Inflammatory macrophage treated with lipopolysaccharide for 1 hour (primary cell): ENCODE measurements around the gene C12orf43.
A peak's percentile ranks its signal among the peaks of the same experiment; 100 is the strongest.

ENCODE experiments used
- DNase-seq, 2 donors: peaks; one replicate each; pipeline ENCODE4 v3.0.0-alpha.2; 2020 to 2022

Gene C12orf43

DNA sequence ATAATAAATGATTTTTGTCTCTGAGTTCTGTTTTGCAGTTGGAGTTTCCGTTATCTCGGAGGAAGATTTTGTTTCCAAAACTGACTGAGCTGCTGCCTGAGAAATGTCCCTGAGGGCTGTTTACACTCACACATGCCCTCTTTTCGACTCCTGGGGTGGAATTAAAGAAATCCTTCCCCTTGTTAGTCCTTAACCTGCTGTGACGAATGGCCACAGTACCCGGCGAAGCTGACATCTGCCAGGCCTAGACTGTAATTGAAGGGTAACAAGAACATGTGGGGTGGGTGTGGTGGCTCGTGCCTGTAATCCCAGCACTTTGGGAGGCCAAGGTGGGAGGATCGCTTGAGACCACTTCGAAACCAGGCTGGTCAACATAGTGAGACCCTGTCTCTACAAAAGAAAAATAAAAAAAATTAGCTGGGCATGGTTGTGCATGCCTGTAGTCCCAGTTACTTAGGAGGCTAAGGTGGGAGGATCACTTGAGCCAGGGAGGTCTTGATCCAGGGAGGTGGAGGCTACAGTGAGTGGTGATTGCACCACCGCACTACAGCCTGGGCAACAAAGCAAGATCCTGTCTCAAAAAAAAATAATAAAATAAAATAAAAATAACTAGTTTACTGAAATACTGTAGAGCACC is 14.4 kb upstream of the C12orf43 start:
- no peak for DNase-seq

DNA sequence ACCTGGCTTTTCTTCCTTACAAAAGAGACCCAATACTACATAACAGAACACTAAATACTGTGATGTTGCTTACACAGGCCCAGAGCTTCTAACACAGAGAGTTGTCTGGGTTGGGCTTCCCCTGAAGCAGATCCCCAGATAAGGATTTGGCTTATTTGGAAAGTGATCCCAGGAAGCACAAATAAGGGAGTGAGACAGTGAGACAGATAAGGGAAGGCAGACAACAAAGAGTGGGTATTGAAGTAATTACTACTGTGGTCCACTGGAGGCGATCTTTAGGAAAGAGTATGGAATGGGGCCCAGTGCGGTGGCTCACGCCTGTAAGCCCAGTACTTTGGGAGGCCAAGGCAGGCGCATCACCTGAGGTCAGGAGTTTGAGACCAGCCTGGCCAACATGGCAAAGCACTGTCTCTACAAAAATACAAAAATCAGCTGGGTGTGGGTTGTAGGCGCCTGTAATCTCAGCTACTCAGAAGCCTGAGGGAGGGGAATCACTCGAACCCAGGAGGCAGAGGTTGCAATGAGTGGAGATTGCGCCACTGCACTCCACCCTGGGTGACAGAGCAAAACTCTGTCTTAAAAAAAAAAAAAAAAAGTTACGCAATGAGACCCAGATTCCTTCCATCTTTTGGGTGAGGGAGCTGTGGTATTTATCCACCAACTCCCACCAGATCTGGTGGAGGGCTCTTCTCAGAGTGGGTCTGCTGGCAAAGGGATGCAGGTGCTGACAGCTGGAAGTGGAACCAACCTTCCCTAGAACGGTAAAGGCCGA is 10.2 kb upstream of the C12orf43 start:
- DNase-seq: no peak

DNA sequence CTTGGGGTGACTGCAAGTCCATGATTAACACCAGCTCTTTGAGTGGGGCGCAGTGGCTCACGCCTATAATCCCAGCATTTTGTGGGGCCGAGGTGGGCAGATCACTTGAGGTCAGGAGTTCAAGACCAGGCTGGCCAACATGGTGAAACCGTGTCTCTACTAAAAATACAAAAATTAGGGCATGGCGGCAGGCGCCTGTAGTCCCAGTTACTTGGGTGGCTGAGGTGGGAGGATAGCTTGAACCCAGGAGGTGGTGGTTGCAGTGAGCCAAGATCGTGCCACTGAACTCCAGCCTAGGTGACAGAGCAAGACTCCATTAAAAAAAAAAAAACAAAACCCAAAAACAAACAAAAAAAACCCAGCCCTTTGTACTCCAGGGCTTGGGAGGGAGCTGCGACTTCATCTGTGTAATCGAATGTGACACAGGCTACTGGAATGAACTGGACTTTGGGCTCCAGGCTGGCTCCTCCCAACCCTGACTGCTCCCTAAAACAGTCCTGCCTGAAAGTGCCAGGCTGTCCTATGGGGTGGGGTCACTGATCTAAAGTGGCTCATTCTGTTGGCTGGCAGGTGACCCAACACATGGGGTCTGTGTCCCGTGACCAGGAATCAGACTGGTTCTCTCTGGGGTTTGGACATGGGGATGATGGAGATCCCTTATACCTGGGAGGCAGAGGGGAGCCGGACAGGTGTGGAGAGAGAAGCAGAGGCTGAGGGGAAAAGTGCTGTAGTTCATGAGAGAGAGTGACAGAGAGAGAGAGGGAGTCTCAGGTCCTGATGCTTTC is 9.3 kb upstream of the C12orf43 start:
- no peak for DNase-seq

DNA sequence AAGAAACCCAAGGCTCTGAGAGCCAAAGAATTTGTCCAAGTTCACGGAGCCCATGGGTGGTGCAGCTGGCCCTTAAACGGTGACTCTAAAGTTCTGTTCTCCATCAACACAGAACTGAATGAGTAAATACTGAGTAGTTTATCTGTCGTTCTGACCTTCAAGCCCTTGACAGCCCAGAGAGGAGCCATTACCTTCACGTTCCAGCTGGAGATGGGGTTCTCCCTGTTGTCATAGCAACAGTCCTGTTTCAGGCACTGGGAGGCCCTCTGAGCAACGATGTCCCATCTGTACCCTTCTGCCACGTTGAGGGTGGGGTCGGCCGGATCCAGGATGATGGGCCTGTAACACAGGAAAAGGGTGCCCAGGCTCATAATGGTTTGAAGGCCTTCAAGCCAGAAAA is 7.5 kb upstream of the C12orf43 start:
- DNase-seq: no peak

DNA sequence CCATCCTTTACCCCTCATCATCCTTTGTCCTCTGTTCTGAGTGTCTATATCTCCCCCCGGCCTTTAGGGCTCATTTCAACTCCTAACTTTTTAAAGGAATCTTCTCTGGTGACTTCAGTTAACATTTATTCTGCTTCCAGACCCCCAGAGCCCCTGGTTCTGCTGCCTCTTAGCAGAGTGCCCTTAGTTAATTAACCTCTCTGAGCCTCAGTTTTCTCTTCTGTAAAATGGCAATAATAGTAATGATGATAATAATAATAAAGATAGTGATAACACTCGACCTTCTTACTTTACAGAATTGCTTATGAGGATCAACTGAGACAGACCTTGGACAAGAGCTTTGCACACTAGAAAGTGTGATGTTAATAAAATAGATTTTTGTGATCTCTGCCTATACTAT is 6.4 kb upstream of the C12orf43 start:
- DNase-seq: no peak

DNA sequence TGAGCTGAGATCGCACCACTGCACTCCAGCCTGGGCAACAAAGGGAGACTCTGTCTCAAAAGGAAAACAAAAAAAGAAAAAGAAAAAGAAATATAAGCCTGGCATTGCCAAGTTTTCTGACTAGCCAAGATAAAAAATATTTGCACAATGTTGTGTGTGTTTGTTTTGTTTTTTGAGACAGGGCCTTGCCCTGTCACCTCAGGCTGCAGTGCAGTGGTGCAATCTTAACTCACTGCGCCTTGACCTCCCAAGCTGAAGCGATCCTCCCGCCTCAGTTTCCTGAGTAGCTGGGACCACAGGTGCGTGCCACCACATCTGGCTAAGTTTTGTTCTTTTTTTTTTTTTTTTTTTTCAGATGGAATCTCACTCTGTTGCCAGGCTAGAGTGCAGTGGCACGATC is 5.5 kb upstream of the C12orf43 start:
- DNase-seq: no peak

DNA sequence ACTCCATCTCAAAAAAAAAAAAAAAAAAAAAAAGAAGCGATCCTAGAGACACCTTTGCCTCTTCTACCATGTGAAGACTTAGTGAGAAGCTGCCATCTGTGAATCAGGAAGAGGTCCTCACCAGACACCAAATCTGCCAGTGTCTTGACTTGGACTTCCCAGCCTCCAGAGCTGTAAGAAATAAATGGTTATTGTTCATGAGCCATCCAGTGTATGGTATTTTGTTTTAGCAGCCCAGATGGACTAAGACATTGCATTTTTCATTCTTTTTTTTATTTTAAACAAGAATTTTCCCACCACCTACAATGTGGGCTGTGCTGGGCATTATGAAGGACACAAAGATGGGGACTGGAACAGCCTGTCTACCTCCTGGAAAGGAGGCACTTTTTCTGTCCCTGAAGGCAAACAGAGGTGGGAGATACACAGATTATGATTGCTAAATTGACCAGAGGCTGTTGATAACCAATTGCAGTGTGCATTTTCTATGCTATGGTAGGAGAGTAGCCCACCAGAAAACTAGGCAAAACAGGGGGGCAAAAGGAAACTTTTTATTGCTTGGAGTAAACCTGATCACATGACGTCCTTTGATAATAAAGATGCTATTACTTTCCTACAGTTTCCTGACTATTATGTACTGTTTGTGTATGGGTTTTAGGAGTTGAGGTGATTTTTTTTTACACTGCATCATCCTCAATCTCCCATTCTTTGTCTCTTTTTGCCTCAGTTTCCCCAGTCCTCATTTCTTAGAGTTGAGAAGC is 2.8 kb upstream of the C12orf43 start:
- DNase-seq: no peak

DNA sequence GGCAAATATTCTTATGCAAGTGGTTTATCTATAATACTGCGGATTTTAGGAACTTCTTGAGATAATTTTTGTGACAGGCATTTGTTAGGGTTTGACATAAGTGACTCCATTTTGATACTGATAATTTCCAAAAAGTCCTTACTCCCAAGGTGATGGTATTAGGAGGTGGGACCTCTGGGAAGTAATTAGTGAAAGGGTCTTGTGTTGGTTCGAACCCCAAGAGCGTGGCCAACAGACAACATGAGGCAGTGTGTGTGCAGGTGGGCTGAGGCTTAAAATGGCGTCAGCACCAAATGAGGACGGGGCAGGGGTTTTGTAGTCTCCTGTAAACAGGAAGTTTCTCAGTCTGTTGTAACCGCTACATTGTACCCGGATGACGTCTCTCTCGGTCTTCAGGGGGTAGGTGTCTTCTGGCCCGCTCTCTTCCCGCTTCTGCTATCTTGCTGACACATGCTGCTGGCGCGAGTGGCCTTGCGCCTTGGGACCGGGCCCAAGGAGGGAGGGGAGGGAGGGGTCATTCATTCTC is 1.7 kb upstream of the C12orf43 start:
- peak in 1 of 2 donors; percentile 20 for DNase-seq

DNA sequence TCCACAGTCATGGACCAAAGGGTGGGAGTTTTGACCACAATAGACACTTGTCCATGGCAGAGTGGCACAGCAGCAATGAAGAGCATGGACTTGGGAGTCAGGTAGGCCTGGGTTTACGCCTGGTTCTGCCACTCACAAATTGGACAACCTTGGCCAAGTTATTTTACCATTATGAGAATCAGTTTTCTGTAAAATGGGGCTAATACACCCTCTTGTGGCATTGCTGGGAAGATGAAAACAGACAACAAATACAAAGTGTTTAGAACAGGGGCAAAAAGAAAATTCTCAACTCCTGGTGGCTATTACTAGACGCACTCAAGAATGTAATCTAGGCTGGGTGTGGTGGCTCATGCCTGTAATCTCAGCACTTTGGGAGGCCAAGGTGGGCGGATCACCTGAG is 2.6 kb downstream of the C12orf43 start:
- no peak for DNase-seq

DNA sequence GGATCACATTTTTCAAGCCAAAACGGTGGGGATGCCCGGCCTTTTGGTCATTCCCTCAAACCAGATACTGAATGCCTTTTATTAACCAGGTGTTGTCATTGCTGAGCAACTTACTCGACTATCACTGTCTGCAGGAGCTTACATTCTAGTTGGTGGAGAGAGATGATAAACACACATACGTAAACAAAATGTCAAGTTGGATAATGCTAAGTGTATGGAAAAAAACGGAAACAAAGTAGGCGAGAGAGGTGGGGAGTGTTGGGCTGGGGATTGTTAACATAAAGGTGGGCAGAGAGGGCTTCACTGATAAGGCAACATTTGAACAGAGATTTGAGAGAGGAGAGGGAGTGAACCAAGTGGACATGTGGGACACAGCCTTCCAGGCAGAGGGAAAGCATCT is 4.5 kb downstream of the C12orf43 start:
- no peak for DNase-seq

DNA sequence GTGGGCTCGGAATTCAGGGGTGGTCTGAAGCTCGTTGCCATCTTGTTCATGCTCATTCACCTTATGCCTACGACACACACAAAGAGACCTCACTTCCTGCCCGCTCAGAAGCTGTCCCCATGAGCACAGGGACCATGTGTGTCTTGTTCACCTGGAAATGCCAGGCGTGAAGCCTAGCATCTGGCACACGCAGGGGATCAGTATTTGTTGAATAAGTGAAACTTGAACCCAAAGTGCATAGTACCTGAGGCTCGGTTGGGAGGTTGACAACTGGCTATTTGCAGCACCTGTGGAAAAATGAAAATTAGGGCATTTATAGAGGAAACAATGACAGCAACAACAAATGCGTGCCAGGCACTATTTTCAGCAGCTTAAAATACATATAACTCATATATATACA is 5.4 kb downstream of the C12orf43 start:
- no peak for DNase-seq

DNA sequence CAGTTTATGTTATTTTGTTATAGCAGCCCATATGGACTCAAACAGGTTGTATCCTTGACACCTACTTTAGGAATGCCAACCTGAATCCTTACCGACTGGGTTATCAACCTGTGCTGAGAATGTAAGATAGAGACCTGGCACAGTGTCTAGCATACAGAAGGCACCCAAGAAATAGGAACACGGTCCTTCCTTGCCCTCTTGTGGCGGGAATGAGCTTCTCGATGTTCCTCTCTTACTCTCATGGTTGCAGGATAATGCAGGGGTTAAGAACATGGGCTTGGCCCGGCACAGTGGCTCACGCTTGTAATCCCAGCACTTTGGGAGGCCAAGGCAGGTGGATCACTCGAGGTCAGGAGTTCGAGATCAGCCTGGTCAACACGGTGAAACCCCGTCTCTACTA is 6.5 kb downstream of the C12orf43 start:
- DNase-seq: no peak

DNA sequence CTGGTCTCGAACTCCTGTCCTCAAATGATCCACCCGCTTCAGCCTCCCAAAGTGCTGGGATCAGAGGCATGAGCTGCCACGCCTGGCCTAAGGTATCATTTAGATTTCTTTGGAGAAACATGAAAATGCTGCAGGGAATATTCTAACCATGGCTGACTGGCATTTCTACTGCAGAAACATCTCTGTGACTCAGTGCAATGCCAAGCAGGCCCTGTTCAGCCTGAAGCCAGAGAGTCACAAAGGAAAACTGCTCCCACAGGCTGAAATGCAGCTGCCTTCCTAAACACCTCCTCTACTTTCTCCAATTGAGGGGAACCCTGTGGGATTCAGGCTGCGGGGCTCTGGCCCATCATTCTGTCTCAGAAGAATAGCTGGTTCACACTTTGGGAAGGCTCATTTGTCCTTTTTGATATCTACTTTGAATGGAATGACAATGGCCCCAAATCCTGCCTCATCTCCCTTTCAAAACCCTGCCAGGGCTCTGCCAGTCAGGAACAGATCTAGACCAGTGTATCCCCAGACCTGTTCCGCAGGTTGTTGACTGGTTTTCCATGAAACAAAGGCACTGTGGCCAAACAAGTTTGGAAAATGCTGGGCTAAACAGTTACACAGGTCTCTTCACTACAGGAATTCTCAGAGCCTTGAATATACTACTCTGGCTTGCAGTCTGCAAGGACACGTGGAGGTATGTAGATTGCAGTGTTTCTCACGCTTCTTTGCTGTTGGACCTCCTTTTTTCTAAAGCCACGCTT is 7.8 kb downstream of the C12orf43 start:
- no peak for DNase-seq

DNA sequence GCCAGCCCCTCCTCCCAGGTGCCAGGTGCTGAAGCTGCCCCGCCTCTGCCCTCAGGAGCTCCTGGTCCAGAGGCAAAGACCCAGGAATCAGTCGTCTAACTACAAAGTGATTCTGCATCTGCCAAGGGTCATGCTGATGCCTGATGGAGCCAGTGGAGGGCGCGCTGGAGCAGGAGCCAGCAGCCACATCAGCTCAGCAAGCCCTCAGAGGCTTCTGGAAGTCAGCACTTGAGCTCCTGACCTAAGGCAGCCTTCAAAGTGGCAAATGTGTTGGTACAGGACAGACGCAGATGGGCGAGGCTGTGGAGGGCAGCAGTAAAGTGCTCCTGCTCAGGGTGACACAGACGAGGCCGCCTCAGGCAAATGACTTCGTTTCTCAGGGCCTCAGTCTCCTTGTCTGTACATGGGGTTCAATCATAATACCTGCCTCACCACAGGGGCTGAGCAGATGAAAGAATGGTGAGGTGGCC is 10.9 kb downstream of the C12orf43 start:
- peak in 1 of 2 donors; percentile 30 for DNase-seq

DNA sequence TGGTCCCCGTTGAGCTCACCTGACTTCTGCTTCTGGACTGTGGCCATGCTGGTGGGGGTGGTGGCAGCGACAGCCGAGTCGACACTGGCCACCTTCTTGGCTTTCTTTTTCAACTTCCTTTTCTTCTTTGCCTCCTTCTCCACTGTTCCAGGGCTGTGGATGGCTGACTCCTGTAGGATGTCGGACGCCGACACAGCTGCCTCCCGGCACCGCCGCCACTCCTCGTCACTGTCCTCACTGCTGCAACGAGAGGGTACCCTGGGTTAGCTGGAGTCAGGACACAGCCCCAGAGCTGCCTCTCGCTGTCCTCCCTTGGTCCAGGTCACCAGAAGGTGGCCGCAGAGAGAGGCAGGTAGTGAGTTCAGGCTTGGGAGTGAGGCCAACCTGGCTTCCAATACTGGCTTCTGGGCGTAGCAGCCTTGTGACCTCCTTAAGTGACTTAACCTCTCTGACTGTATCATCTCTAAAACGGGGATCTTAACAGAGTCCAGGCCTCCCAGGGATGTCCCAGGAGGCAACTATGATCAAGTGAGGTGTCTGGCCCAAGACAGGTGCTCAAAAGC is 12.0 kb downstream of the C12orf43 start:
- DNase-seq: no peak

DNA sequence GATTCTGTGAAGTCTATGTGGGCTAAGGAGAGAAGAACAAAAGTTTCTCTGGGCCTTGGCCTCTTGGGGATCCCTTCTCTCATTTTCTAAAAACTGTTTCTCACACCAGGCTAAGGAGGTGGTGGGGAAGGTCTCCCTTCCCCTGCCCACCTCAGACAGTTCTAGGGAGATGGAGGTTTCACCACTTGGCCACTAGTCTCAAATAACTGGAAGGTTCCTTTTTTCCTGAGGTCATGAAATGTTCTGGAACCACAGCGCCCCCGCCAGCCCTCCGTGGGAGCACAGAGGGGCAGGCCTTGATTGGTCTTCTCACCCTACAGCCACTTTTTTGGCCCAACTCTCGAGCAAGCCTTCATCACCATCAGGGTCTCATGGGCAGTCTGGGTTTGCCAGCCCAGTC is 12.6 kb downstream of the C12orf43 start:
- DNase-seq: no peak

DNA sequence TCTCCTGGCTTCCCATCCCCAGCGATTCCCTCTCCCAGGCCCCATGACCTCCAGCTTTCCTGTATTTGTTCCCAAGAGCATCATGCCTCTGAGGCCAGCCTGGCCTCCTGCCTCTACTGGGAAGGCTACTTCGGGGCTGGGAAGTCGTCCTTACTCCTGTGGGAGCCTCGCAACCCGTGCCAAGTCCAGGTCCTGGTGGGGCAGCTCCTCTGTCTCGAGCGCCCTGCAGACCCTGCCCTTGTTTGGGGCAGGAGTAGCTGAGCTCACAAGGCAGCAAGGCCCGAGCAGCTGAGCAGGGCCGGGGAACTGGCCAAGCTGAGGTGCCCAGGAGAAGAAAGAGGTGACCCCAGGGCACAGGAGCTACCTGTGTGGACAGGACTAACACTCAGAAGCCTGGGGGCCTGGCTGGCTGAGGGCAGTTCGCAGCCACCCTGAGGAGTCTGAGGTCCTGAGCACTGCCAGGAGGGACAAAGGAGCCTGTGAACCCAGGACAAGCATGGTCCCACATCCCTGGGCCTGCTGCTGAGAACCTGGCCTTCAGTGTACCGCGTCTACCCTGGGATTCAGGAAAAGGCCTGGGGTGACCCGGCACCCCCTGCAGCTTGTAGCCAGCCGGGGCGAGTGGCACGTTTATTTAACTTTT is 14.3 kb downstream of the C12orf43 start:
- no peak for DNase-seq

DNA sequence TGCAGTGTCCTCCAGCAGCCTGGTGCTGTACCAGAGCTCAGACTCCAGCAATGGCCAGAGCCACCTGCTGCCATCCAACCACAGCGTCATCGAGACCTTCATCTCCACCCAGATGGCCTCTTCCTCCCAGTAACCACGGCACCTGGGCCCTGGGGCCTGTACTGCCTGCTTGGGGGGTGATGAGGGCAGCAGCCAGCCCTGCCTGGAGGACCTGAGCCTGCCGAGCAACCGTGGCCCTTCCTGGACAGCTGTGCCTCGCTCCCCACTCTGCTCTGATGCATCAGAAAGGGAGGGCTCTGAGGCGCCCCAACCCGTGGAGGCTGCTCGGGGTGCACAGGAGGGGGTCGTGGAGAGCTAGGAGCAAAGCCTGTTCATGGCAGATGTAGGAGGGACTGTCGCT is 15.2 kb downstream of the C12orf43 start:
- DNase-seq: no peak

DNA sequence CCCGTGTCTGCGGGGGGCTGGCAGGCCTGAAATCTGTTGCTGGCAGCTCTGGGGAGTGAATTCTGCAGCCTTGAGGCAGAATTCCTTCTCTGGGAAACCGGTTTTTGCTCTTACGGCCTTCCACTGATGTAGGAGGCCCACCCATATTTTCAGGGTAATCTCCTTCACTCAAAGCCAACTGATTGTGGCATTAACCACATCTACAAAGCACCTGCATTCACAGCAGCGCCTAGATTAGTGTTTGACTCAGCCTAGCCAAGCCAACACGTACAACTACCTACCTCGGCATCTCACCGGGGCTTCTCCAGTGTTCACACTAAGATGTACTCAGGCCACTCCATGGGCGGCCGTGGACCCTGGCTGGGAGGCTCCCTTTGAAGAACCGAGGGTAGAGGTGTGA is 15.8 kb downstream of the C12orf43 start:
- no peak for DNase-seq

DNA sequence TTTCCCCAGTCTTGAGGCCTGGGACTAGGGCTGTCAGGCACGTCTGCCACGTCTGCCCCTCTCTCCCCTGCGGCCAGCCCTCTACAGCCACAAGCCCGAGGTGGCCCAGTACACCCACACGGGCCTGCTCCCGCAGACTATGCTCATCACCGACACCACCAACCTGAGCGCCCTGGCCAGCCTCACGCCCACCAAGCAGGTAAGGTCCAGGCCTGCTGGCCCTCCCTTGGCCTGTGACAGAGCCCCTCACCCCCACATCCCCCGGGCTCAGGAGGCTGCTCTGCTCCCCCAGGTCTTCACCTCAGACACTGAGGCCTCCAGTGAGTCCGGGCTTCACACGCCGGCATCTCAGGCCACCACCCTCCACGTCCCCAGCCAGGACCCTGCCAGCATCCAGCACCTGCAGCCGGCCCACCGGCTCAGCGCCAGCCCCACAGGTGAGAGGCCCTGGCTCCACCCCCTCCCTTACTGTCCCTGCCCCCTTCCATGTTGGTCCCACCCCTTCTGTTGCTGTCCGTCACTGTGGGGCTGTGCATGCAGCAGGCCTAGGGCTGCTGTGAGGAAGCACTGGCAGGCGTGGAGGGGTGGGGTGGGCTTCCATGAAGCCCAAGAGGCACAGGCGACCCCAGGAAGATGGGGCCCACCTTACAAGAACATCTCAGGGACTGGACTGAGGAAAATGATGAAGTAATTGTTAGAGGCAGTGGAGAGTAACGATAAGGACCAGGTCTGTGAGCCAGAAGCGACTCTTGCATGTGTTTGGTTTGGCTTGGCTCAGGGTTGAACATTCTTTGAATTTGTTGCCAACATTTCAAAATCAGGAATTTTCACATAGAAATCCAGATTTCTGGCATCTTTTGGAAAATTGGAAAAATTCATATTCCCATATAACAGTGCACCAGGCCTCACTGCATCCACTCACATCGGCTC is 16.8 kb downstream of the C12orf43 start:
- DNase-seq: no peak
